B cell (primary cell): Measurements from ENCODE around the gene NLRP5. TPM values are rescaled to one million over a fixed set of nuclear protein-coding genes. Genes with fewer than 3 reads are reported as not detected.

Experiments used
- ATAC-seq: fragments of 200-7000 bp; cut with Tn5 transposase; one replicate; pipeline ENCODE4 v1.10.0; 2021; ENCODE audit warnings: low read depth, mild to moderate bottlenecking, moderate number of reproducible peaks, moderate library complexity
- CTCF ChIA-PET: fragments of 350-600 bp; sonication (Branson Sonifier 250); formaldehyde crosslinking; loops from one replicate; lab custom pipeline; 2021; ENCODE audit warnings: antibody characterized with exemption, inconsistent platforms; lab: Charles Lee
- POLR2A ChIA-PET: fragments of 350-600 bp; sonication (Branson Sonifier 250); formaldehyde crosslinking; loops from one replicate; lab custom pipeline; 2021; ENCODE audit warnings: antibody characterized with exemption; lab: Charles Lee
- DNase-seq: peaks from one replicate; pipeline ENCODE4 v3.0.0; 2013
- H2AFZ ChIP-seq: 2 replicates; pipeline ENCODE4 v1.6.1; 2012; ENCODE audit warnings: mild to moderate bottlenecking, low read depth, low read length; ENCODE audit not compliant: insufficient read depth, poor library complexity, severe bottlenecking
- H3K27ac ChIP-seq, 2 donors: 1 replicate in 1 of 2; 2 replicates in 1 of 2; pipeline ENCODE4 v1.5.1; 2012 to 2013; ENCODE audit warnings: low read length in 2 of 2, mild to moderate bottlenecking in 2 of 2, moderate library complexity in 1 of 2
- H3K27me3 ChIP-seq, 4 experiments: fragments of 200-600 bp in 1 of 4; sonication (generic) in 1 of 4; replicated peaks in 1 of 4; 1 replicate in 2 of 4; 2 replicates in 2 of 4; pipeline versions ENCODE4 v1.6.1 to v1.7.0; 2013 to 2016; ENCODE audit warnings: low read length in 3 of 4, mild to moderate bottlenecking in 2 of 4, mixed read lengths in 1 of 4, moderate library complexity in 1 of 4; ENCODE audit not compliant: insufficient read depth in 4 of 4, control insufficient read depth in 3 of 4; ENCODE audit errors: control extremely low read depth in 1 of 4
- H3K36me3 ChIP-seq, 2 experiments: replicated peaks in 1 of 2; 1 replicate in 1 of 2; 2 replicates in 1 of 2; pipeline versions ENCODE4 v1.6.1 to v1.7.1; 2013; ENCODE audit warnings: low read length in 1 of 2; ENCODE audit not compliant: insufficient read depth in 2 of 2, control insufficient read depth in 1 of 2; ENCODE audit errors: control extremely low read depth in 1 of 2, extremely low read depth in 1 of 2
- H3K4me1 ChIP-seq, 2 donors: fragments of 200-600 bp in 1 of 2; sonication (generic) in 1 of 2; 1 replicate in 1 of 2; 2 replicates in 1 of 2; pipeline versions ENCODE4 v1.5.1 to v1.6.1; 2013 to 2017; ENCODE audit warnings: low read length in 2 of 2; ENCODE audit not compliant: control insufficient read depth in 2 of 2, insufficient read depth in 2 of 2
- H3K4me2 ChIP-seq: replicated peaks from 2 replicates; pipeline ENCODE3; 2012; ENCODE audit warnings: mild to moderate bottlenecking, low read depth, low read length; ENCODE audit not compliant: poor library complexity, severe bottlenecking
- H3K4me3 ChIP-seq, 5 experiments: fragments of 200-600 bp in 1 of 5; sonication (generic) in 1 of 5; 1 replicate in 3 of 5; 2 replicates in 2 of 5; pipeline versions ENCODE4 v1.5.1 to v1.7.0; 2011 to 2016; ENCODE audit warnings: low read length in 4 of 5, mild to moderate bottlenecking in 4 of 5, low read depth in 2 of 5, control low read depth in 1 of 5, moderate library complexity in 1 of 5; ENCODE audit not compliant: insufficient read depth in 1 of 5; ENCODE audit errors: control extremely low read depth in 1 of 5, extremely low read depth in 1 of 5
- H3K79me2 ChIP-seq: fragments of 200-600 bp; sonication (generic); one replicate; pipeline ENCODE4 v1.6.0; 2016; ENCODE audit warnings: low read length; ENCODE audit not compliant: control insufficient read depth, insufficient read depth
- H3K9ac ChIP-seq: fragments of 200-600 bp; sonication (generic); 2 replicates; pipeline ENCODE4 v1.6.1; 2017; ENCODE audit warnings: mild to moderate bottlenecking, low read length, moderate library complexity
- H3K9me3 ChIP-seq, 3 donors: one replicate each; pipeline versions ENCODE4 v1.6.1 to v1.7.1; 2013; ENCODE audit warnings: low read length in 2 of 3; ENCODE audit not compliant: control insufficient read depth in 2 of 3, insufficient read depth in 1 of 3; ENCODE audit errors: control extremely low read depth in 1 of 3
- H4K20me1 ChIP-seq: 2 replicates; pipeline ENCODE4 v1.6.0; 2012; ENCODE audit warnings: mild to moderate bottlenecking, low read length; ENCODE audit not compliant: insufficient read depth, control insufficient read depth, poor library complexity, severe bottlenecking
- H3K27ac Mint-ChIP-seq: one replicate; pipeline ENCODE4 v1.8.0; 2021; ENCODE audit warnings: mixed read lengths
- H3K27me3 Mint-ChIP-seq: one replicate; pipeline ENCODE4 v1.8.0; 2021; ENCODE audit warnings: mixed read lengths
- H3K4me1 Mint-ChIP-seq: one replicate; pipeline ENCODE4 v1.8.0; 2021; ENCODE audit warnings: mixed read lengths
- H3K4me3 Mint-ChIP-seq: one replicate; pipeline ENCODE4 v1.8.0; 2021; ENCODE audit warnings: mixed read lengths
- H3K9me3 Mint-ChIP-seq: one replicate; pipeline ENCODE4 v1.8.0; 2022; ENCODE audit warnings: mixed read lengths; ENCODE audit not compliant: insufficient read depth
- EZH2 ChIP-seq: IDR thresholded peaks from 2 replicates; pipeline ENCODE4 v1.6.1; 2012; ENCODE audit warnings: borderline replicate concordance, low read depth, mild to moderate bottlenecking, moderate library complexity, low read length; ENCODE audit not compliant: insufficient read depth, poor library complexity, severe bottlenecking
- WGBS: methylation state at CpG from one replicate; pipeline ENCODE4 v1.1.5; 2013; ENCODE audit warnings: missing lambda C conversion rate; ENCODE audit not compliant: insufficient coverage; 5-methylcytosine and 5-hydroxymethylcytosine counted together
- intact Hi-C: fragments of 100-400 bp; cut with micrococcal nuclease; formaldehyde crosslinking; loops from one replicate; pipeline ENCODE4 v1.10.0; 2022
- polyA plus RNA-seq: library from polyadenylated mRNA; depleted of rRNA; stranded (reverse); fragments of >200 nt; gene quantifications from 2 replicates; pipeline ENCODE4 v1.2.3, GENCODE V29; 2012
- total RNA-seq, 2 donors: library from RNA; stranded (reverse); fragments of 120-200 nt in 1 of 2; gene quantifications; 1 replicate in 1 of 2; 2 replicates in 1 of 2; pipeline versions ENCODE4 v1.2.3 to v1.2.4, GENCODE V29; 2013 to 2022
- TF ChIP-seq, protein P1 (sequence below): fragments of 200-600 bp; IDR thresholded peaks from one replicate; pipeline ENCODE4 v1.8.0; 2022; ENCODE audit warnings: antibody characterized with exemption, mild to moderate bottlenecking

The NLRP5 gene
- total and polyA plus RNA-seq, 2 donors (not counting 1 experiment from before 2014, with no cell fraction given), result not detected

DNA sequence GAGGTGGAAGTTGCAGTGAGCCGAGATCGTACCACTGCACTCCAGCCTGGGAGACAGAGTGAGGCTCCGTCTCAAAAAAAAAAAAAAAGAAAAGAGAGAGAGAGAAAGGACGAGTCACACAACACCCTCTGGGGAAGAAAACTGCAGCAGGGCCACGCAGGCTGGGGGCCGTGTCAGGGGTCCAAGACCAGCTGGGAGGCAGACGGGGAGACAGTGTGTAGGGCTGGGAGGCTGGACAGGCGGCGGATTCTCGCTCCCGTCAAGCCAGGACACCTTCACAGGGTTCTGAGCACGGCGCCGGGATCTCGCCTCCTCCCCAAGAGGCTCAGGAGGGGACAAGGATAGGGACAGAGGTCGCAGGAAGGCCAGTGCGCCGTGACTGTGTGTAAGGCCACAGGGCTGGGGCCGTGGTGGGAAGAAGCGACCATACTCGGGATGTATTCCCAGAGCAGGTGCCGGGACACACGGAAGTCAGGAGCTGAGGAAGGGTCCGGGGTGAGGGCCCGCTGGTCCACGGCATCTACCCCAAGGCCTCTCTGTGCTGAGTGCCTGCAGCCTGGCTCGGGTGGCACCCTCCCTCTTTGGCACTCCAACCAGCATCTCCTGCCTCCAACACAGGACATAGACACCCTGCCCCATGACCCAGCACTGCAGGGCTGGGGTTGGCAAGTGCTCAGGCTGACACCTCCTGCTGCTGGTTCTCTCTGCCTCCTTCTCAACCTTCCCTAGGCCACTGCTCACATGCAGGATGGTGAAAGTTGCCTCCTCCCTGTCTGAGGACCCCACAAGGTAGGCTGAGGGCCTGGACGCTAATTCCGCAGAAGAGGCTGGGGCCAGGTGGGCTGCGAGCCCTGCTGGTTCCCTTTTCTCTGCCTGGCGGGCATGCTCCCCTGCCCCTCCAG, 113.3 kb downstream of the NLRP5 start:
- H3K9me3 Mint-ChIP-seq, result no peaks in the 10 kb centered on the region
- DNase-seq (no peak), ATAC-seq (no peak)
- no peak overlapping the region for H3K4me3 ChIP-seq
- H3K9ac ChIP-seq, result no peak overlapping the region
- ChIA-PET CTCF (no interaction called here), POLR2A (no interaction called here)
- peaks cover 9% of the 10 kb centered on the region for H3K4me1 Mint-ChIP-seq
- no peaks in the 10 kb centered on the region for H3K27me3 Mint-ChIP-seq
- H3K27ac Mint-ChIP-seq, result no peak overlapping the region
- H3K27me3 ChIP-seq, result no peaks in the 10 kb centered on the region
- WGBS, result 95% methylated on average over 28 of the region's 31 CpGs
- intact Hi-C loops, result no loop called here
- H3K27ac ChIP-seq, result no peak overlapping the region
- peaks cover 75% of the 10 kb centered on the region for H3K79me2 ChIP-seq
- H4K20me1 ChIP-seq, result peaks cover 84% of the 10 kb centered on the region
- H3K36me3 ChIP-seq, result peaks cover 0 to 48% of the 10 kb centered on the region in 2 experiments
- no peak overlapping the region for H2AFZ ChIP-seq
- H3K4me1 ChIP-seq, result peaks cover 4 to 6% of the 10 kb centered on the region in 2 donors
- H3K9me3 ChIP-seq, result no peaks in the 10 kb centered on the region
- TF ChIP-seq, protein P1, sequence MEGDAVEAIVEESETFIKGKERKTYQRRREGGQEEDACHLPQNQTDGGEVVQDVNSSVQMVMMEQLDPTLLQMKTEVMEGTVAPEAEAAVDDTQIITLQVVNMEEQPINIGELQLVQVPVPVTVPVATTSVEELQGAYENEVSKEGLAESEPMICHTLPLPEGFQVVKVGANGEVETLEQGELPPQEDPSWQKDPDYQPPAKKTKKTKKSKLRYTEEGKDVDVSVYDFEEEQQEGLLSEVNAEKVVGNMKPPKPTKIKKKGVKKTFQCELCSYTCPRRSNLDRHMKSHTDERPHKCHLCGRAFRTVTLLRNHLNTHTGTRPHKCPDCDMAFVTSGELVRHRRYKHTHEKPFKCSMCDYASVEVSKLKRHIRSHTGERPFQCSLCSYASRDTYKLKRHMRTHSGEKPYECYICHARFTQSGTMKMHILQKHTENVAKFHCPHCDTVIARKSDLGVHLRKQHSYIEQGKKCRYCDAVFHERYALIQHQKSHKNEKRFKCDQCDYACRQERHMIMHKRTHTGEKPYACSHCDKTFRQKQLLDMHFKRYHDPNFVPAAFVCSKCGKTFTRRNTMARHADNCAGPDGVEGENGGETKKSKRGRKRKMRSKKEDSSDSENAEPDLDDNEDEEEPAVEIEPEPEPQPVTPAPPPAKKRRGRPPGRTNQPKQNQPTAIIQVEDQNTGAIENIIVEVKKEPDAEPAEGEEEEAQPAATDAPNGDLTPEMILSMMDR, result no peak
- no peak for TF ChIP-seq EZH2
- H3K4me2 ChIP-seq, result no peak overlapping the region
- no peak overlapping the region for H3K4me3 Mint-ChIP-seq

DNA sequence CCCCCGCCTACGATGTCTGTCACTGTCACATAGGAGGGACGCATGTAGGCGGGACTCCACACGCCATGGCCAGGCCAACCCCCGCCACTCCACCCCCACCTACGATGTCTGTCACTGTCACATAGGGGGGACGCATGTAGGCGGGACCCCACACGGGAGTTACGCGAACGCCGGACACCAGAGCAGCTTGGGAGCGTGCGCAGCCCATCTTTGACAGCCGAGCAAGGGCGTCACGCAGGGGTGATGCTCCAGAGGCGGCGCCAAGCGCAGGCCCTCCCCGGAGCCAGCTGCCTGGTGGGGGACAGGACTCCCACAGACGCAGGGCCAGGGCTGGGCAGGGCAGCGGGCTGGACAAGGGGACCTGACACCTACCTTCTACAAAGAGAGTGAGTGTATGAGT, 114.5 kb downstream of the NLRP5 start:
- Mint-ChIP-seq H3K4me3 (no peak overlapping the region), H3K4me1 (peaks cover 20% of the 10 kb centered on the region), H3K27me3 (no peaks in the 10 kb centered on the region), H3K9me3 (no peaks in the 10 kb centered on the region), H3K27ac (no peak overlapping the region)
- ChIA-PET CTCF (interaction anchor here (1.0 to 1.2 kb wide), 2 partner anchors 22 to 35 kb away, joined by 3 read pairs; no protein-coding TSS in a partner anchor), POLR2A (no interaction called here)
- H3K27ac ChIP-seq, result no peak overlapping the region
- no peak overlapping the region for H2AFZ ChIP-seq
- intact Hi-C loops, result no loop called here
- H3K9ac ChIP-seq, result no peak overlapping the region
- H3K36me3 ChIP-seq, result peaks cover 0 to 45% of the 10 kb centered on the region in 2 experiments
- no peak overlapping the region for H3K4me2 ChIP-seq
- TF ChIP-seq EZH2, result no peak
- TF ChIP-seq, protein P1, result no peak
- no peak overlapping the region for H3K4me3 ChIP-seq
- peaks cover 76% of the 10 kb centered on the region for H3K79me2 ChIP-seq
- peaks cover 86% of the 10 kb centered on the region for H4K20me1 ChIP-seq
- H3K9me3 ChIP-seq, result no peaks in the 10 kb centered on the region
- H3K27me3 ChIP-seq, result no peaks in the 10 kb centered on the region
- 91% methylated on average over 21 of the region's 25 CpGs for WGBS
- no peak for ATAC-seq
- no peak for DNase-seq
- peaks cover 14% of the 10 kb centered on the region in 2 donors for H3K4me1 ChIP-seq
